ENCODE data around the gene HSF2.
A peak's percentile ranks its signal among the peaks of the same experiment; 100 is the strongest.
"Not testable (repeated sequence)": the region's sequence is repeated elsewhere in the genome, so short reads cannot be mapped to it uniquely, and the experiment has no call there.

The HSF2 gene

DNA sequence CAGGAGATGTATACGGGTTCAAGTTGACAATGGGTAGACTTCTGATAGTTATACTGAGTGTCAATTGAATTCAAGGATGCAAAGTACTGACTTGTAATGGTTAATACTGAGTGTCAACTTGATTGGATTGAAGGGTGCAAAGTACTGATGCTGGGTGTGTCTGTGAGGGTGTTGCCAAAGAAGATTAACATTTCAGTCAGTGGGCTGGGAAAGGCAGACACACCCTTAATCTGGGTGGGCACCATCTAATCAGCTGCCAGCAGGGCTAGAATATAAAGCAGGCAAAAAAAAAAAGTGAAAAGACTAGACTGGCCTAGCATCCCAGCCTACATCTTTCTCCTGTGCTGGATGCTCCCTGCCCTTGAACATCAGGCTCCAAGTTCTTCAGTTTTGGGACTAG is 55.7 kb downstream of the HSF2 start:
- DNase-seq, result not testable (repeated sequence)

DNA sequence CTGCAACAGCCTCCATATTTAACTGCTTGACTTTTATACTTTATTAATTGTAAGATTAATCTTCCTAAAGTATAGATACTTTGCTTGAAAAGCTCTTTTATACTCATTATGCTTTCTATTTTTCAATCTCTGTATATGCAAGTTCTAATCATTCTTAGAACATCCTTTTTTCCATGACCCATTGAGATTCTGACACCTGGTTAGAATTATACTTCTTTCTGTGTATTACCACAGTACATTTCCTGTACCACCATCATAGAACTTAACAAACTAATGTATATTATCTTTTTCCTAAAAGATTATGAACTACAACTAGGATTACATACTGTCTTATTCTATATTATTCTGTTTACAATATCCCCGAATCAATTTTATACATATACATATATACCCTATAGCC is 58.6 kb downstream of the HSF2 start:
- no peak for DNase-seq

DNA sequence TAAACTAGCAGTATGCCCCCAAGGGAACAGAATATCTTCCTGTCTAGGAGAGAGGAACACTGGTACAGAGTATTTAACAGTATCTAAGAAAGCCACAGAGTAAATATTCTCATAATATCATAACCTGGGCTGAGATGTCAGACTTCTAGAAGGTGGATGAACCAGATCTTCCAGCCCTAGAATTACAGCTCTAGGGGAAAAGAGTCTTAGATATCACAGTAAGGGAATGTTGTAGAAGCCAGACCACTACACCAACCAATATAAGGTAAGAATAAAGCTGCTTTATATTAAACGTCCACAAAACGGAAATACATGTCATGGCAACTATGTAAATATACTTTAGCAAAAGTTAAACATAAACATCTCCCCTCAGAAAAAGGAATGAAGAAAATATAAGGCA is 59.8 kb downstream of the HSF2 start:
- DNase-seq, result no peak

DNA sequence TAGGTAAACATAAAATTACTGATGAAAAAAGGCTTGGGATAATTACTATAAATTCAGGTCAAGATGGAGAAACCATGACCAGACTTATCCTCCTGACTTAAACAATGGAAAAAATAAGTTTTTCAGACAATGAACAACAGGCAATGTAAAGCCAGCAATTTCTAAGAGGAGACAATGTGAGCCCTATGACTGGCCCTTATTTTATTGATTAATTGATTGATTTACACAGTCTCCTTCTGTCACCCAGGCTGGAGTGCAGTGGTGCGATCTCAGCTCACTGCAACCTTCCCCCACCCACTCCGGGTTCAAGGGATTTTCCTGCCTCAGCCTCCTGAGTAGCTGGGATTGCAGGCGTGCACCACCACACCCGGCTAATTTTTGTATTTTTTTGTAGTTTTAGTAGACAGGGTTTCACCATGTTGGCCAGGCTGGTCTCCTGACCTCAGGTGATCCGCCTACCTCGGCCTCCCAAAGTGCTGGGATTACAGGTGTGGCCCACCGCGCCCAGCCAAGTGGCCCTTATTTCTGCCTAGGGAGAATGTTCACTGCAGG is 60.5 kb downstream of the HSF2 start:
- DNase-seq, result not testable (repeated sequence)

DNA sequence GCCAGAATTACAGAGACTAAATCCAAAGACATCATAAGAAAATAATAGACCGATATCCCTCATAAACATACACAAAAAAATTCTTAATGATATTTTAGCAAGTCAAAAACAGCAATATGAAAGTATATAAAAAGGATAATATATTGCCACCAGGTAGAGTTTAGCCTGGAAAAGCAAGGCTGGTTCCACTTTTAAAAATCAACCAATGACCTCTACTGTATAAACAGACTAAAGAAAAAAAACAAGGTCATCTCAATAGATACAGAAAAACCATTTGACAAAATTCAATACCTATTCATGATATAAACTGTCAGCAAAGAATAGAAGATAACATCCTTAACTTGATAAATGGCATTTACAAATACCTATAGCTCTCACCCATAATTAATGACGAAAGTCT is 62.4 kb downstream of the HSF2 start:
- no peak for DNase-seq

DNA sequence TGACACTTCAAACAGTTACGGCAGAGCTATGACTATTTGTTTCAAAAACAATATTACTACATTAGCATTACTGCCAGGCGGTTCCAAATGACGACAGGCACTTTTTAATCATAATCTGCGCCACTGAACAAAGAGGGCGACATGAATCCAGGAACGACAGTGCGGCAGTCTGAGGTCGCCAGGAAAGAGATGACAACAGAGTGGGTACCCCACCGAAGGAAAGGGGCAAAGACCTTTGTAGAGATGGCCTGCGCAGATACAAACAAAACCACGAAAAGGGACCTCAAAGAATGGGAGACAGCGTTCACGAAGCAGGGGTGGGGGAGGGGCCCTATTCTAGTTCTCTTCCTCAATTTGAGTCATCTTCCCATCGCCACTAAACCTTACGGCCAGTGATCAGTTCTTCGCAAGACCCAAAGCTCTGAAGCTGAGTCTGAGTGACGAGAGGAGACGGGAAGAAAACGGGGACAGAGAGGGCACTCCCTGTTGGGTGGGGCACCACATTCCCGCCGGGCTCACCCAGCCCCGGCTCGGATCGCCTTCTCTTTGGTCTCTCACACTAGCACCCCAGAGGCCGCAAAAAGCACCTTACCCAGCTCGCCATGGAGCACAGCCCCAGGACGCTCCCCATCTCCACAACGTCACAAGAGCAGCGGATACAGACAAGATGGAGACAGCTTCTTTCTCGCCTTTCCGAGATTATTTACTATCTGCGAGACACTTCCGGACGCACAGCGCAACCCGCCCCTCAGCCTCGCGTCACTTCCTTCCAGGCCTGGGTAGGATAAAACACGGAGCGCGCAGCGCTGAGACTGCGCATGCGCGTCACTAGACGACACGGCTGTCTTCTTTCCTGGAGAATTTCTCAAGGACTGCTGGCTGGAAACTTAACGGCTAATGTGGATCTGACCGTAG is 71.9 kb downstream of the HSF2 start, which contains the start of gene SERINC1:
TSS of gene SERINC1 (minus strand) at position 701 of the 915 bp plus-strand sequence. CDS start at position 631, 70 bp downstream.
- peak; percentile 89 to 90 for DNase-seq

DNA sequence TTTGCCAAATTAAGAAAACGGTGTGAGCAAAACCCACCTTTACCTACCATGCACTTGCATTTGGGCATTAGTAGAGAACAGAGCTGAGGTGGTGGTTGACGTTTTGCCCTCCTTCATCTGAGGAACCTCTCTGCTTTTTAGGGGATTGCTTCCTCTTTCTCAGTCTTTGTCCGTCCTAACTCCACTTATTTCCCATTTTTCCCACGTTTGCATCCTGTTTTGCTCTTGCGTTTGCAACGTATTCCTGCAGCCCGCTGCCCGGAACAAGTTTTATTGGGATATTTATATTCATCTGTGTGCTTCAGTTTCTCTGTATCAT is 72.5 kb downstream of the HSF2 start:
- no peak for DNase-seq

DNA sequence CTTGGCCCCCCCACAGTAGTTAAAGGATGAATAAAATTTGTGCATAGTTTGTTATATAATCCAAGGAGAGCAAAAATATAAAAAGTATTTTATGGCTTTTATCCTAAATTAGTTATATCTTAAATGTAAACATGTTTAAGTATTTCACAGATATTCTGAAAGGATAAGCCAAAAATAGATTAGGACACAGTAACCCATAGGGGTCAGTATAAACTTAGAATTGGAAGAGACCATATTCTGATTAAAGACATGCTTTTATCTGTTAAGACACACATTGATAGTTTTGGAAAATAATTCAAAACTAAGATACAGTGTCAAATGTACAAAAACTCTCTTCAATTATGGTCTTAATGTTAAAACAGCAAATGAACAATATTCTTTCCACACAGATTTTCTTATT is 76.7 kb downstream of the HSF2 start:
- no peak for DNase-seq

DNA sequence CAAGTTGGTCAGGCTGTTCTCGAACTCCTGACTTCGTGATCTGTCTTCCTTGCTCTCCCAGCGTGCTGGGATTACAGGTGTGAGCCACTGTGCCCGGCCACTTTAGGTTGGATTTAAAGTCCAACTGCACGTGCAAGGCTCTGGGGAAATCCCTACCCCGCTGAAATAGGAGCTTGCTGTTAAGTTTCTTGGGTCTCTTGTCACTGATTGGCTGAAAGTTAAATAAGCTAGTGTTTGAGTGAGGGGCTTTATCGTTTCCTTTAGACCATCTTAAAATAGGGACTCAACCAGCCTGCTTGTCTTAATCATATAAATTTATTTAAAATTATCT is 83.3 kb downstream of the HSF2 start:
- DNase-seq, result no peak
